ENCODE results near the gene CATSPERE.

DNA sequence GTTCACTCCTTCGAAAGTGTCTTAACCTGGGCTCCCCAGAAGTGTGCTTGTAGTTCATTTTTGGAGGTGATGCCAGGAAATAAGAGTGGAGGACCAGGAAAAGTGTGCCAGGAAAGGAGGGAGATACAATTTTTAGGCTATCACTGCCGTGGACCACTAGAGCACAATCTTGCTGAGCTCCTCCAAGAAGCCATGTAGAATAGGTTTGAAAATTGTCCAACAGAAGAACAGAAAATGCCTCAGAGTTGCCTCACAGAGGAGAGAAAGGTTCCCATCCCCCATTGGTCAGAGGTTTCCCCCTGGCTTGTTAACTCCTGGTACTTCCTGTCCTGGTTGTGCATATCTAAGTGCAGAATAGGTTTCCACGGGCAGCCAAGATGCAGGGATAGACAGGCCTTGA, 41.6 kb downstream of the CATSPERE start:
- TF ChIP-seq, protein P1, sequence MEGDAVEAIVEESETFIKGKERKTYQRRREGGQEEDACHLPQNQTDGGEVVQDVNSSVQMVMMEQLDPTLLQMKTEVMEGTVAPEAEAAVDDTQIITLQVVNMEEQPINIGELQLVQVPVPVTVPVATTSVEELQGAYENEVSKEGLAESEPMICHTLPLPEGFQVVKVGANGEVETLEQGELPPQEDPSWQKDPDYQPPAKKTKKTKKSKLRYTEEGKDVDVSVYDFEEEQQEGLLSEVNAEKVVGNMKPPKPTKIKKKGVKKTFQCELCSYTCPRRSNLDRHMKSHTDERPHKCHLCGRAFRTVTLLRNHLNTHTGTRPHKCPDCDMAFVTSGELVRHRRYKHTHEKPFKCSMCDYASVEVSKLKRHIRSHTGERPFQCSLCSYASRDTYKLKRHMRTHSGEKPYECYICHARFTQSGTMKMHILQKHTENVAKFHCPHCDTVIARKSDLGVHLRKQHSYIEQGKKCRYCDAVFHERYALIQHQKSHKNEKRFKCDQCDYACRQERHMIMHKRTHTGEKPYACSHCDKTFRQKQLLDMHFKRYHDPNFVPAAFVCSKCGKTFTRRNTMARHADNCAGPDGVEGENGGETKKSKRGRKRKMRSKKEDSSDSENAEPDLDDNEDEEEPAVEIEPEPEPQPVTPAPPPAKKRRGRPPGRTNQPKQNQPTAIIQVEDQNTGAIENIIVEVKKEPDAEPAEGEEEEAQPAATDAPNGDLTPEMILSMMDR (conservative IDR thresholded peaks at IDR 0.05 in 1 of 2, IDR thresholded peaks at IDR 0.05 in 1 of 2; ENCODE audit: extremely low read depth in 1 of 2, insufficient read depth in 1 of 2, low read depth in 1 of 2, low read length in 2 of 2) = no peak
- no peak for TF ChIP-seq EZH2 (IDR thresholded peaks at IDR 0.05; ENCODE audit: borderline replicate concordance, low read length)

All from mammary epithelial cell (primary cell).